GM18508 (cell line): Measurements from ENCODE around the gene PIP5K1A.
"Not testable (repeated sequence)": the region's sequence is repeated elsewhere in the genome, so short reads cannot be mapped to it uniquely, and the experiment has no call there.

Source experiments
- ATAC-seq: cut with Tn5 transposase; IDR thresholded peaks from one replicate; pipeline ENCODE4 v1.9.1; 2021; ENCODE audit warnings: moderate number of reproducible peaks; ENCODE audit not compliant: insufficient read depth, unreplicated experiment

Gene PIP5K1A

GRCh38 chr1:151246786-151247185, 48.4 kb downstream of the PIP5K1A start:
- ATAC-seq: no peak

- ATAC-seq: no peak
These were observed 53.5 kb downstream of the PIP5K1A start for GRCh38 chr1:151251656-151252470.

- ATAC-seq: peak; percentile 63
These were observed 56.2 kb downstream of the PIP5K1A start, which contains the start of gene PSMD4 for GRCh38 chr1:151254217-151255213. TSS of gene PSMD4 (plus strand) at chr1:151254734. CDS start at chr1:151254783, 49 bp downstream.

GRCh38 chr1:151255381-151255780, 57.0 kb downstream of the PIP5K1A start:
- ATAC-seq: no peak

- ATAC-seq: no peak
These were observed 61.0 kb downstream of the PIP5K1A start for GRCh38 chr1:151259351-151259750.

- no peak for ATAC-seq
These were observed 67.3 kb downstream of the PIP5K1A start for GRCh38 chr1:151265446-151266236.

GRCh38 chr1:151266315-151266714, 68.0 kb downstream of the PIP5K1A start:
- no peak for ATAC-seq

- ATAC-seq: no peak
These were observed 68.5 kb downstream of the PIP5K1A start for GRCh38 chr1:151266821-151267220.

GRCh38 chr1:151267760-151268159, 69.4 kb downstream of the PIP5K1A start:
- no peak for ATAC-seq

- ATAC-seq: no peak
These were observed 75.6 kb downstream of the PIP5K1A start for GRCh38 chr1:151273924-151274466.

GRCh38 chr1:151275341-151275740, 77.0 kb downstream of the PIP5K1A start:
- ATAC-seq: not testable (repeated sequence)

- no peak for ATAC-seq
These were observed 78.9 kb downstream of the PIP5K1A start for GRCh38 chr1:151277249-151277648.

GRCh38 chr1:151281225-151281968, 83.0 kb downstream of the PIP5K1A start:
- ATAC-seq: peak; percentile 15

GRCh38 chr1:151281969-151282882, 83.9 kb downstream of the PIP5K1A start, which contains the start of gene ZNF687:
TSS of gene ZNF687 (plus strand) at chr1:151282299. CDS start at chr1:151286292, 3,993 bp downstream.
- peak; percentile 78 for ATAC-seq

- ATAC-seq: no peak
These were observed 84.8 kb downstream of the PIP5K1A start for GRCh38 chr1:151282883-151283725.

GRCh38 chr1:151284013-151284577, 85.7 kb downstream of the PIP5K1A start:
- ATAC-seq: no peak
